Activated CD8-positive, alpha-beta memory T cell treated with anti-CD3 and anti-CD28 coated beads for 1 hour (primary cell): ENCODE data around the gene CA11.
A peak's percentile ranks its signal among the peaks of the same experiment; 100 is the strongest.
"Not testable (repeated sequence)": the region's sequence is repeated elsewhere in the genome, so short reads cannot be mapped to it uniquely, and the experiment has no call there.

Experiments used
- DNase-seq, 2 donors: peaks; one replicate each; pipeline ENCODE4 v3.0.0-alpha.2; 2020; ENCODE audit warnings: low read depth in 1 of 2; ENCODE audit errors: extremely low read depth in 1 of 2

The CA11 gene

DNA sequence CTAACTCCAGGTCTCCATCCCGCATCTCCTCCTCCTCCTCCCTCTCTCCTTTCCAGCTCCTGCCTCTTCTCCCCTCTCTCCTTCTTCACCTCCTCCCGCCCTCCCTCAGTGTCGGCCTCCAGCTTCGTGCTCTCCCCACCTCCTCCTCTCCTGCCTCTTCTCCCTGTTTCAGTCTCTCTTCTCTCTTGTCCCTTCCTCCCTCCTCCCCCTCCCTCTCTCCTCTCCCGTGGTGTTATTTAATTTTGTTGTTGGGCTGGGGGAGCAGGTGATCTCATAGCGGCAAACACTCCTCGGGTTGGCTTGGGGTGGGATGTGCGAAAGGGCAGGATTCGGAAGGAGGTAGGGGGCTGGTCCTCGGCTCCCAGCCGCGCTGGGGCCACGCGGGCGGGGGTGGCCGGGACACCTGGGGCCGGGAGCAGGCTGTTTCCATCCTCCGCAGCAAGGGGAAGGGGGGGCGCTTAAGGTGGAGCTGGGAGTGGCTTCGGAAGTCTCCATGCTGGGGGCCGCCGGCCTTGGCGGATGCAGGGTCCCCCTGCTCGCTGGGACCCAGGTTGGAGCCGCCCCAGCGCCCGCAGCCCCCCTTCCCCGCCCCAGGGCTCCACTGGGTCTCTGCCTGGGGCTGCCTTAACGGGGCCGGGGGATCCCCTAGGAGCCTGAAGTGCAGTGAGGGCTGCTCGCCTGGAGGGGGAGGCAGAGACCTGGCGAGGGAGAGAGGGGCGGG lies at the start of gene CA11:
TSS of gene CA11 (minus strand) at position 187 of the 721 bp plus-strand sequence. CDS start 555 bp downstream, outside the sequence.
- DNase-seq: peak; percentile 82

DNA sequence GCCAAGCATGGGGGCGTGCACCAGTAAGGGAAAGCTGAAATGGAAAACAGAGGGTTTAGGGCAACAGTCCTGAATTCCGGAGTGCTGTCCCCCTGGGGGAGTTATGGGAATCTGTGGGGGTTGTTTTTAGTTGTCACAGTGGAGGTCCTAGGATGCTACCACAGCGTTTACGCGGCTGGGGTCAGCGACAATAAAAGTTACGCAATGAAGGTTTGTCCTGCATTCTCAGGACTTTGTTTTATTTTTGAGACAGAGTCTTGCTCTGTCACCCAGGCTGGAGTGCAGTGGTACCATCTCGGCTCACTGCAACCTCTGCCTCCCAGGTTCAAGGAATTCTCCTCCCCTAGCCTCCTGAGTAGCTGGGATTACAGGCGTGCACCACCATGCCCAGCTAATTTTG lies 47.6 kb upstream of the CA11 start:
- DNase-seq: not testable (repeated sequence)

DNA sequence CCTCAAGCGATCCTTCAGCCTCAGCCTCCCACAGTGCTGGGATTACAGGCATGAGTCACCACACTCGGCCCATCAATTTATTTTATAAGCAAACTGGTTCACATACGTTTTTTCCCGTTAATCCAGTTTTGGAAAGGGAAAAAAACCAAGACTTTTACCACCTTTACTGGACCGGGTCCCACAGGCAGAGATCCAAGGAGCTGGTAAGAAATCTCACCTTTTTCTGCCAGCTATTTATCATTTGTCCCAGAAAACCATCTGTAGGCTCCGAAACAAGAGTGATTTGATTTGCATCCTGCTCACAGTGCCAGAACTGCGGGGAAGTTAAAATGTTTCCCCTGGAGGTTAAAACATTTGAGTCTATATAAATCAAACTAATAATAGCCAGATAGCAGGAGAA lies 43.5 kb upstream of the CA11 start:
- DNase-seq: no peak

DNA sequence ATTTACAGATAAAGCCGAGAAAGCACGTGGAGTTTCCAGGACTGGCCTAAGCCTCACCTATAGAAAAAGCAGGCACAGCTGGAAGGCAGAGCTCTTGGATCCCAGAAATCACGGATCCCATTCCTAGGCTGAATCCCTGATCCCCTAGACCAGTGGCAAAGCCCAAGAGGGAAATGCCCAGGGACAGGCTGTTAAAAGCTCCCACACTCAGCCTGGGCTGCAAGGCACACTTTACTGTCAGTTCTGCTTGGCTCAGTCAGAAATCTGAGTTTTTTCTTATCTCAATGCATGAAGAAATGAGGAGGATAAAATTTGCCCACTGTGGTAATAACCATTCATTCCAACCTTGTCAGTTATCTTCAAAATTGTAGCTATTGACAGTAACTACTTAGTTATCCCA lies 41.8 kb upstream of the CA11 start:
- no peak for DNase-seq

DNA sequence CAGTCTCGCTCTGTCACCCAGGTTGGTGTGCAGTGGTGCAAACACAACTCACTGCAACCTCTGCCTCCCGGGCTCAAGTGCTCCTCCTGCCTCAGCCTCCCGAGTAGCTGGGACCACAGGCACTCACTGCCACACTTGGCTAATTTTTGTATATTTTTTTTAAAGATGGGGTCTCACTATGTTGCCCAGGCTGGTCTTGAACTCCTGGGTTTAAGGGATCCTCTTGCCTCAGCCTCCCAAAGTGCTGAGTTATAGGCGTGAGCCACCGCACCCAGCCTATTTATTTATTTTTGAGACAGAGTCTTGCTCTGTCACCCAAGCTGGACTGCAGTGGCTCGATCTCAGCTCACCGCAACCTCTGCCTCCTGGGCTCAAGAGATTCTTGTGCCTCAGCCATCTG lies 40.6 kb upstream of the CA11 start:
- not testable (repeated sequence) for DNase-seq

DNA sequence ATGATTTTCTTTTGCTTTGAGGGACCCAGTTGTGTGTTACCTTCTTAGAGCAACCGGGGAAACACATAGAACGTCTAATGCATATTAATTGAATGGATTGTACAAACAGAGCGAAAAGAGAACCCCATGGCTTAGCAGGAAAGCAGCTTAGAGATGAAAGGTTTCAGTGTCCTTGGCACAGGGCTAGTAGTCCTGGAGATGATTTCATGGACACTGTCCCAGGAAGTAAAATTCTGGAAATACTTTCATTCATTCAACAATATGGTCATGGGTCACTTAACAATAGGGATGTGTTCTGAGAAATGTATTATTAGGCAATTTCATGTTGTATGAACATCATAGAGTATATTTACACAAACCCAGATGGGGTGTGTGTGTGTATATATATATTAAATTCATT lies 40.1 kb upstream of the CA11 start:
- DNase-seq: no peak

DNA sequence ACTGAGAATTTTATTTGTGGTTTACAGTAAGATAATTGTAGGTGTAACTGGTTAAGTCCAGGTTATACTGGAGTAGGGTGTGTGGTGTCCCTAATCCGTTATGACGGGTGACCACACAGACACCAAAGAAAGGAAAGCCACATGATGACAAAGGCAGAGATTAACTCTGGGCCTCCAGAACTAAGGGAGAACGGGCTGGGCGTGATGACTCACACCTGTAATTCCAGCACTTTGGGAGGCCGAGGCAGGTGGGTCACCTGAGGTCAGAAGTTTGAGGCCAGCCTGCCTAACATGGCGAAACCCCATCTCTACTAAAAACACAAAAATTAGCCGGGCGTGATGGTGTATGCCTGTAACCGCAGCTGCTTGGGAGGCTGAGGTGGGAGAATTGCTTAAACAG lies 39.6 kb upstream of the CA11 start:
- no peak for DNase-seq

DNA sequence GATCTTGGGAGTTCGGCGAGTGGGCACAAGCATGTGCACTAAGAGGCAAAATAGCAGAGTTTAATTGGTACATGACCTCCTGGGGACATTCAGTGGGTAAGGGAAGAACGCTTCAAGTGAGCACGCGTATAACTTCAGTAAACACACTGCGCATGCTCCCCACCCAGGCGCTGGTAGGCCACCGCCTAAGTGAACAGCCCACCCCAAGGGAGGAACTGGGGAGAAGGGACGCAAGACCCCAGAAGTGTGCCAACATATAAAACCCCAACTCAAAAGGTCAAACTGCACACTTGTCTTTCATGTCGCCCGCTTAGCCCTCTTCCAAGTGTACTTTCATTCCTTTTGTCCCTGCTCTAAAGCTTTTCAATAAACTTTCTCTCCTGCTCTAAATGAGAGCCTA lies 37.4 kb upstream of the CA11 start:
- DNase-seq: no peak

DNA sequence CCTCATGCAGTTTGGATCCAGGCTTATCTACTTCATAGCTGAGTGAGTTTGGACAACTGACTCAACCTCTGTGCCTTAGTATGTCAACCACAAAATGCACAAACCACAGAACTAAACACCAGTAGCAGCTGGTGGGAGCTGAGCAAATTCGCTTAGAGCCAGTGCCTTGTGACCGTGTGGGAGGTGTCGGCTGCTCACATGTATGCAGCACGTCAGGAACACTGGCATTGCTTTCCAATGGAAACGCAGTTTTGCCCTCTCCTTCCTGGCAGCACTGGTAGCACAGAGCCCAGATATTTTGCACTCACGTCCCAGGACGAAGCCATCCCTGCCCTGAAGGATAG lies 35.1 kb upstream of the CA11 start:
- DNase-seq: no peak

DNA sequence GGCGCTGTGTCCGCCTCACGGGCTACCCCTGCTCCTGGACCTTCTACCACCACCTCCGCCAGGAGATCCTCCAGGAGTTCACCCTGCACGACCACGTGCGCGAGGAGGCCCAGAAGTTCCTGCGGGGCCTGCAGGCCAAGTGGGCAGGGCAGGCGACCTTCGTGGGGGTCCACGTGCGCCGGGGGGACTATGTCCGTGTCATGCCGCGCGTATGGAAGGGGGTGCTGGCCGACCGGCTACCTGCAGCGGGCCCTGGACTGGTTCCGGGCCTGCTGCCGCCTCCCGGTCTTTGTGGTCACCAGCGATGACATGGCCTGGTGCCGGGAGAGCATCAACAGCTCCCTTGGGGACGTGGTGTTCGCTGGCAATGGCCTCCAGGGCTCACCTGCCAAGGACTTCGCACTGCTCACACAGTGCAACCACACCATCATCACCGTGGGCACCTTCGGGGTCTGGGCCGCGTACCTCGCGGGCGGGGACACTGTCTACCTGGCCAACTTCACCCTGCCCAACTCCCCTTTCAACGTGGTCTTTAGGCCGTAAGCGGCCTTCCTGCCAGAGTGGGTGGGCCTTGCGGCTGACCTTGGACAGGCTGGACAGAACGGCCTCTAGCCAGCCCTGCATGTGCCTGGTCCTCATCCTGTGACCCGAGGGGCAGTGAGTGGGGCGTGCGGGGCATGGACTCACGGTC lies 34.6 kb upstream of the CA11 start:
- DNase-seq: no peak

DNA sequence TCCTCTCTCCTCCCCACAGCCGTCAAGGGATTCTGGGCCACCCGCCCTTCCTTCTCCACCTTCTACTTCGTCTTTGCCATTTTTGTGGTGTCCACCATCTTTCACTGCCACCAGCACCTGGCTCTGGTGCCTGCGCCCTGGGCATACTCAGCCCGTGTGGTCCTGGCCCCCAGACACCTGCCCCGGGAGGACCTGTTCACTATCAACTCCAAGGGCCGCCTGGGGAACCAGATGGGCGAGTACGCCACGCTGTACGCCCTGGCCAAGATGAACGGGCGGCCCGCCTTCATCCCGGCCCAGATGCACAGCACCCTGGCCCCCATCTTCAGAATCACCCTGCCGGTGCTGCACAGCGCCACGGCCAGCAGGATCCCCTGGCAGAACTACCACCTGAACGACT lies 34.0 kb upstream of the CA11 start:
- DNase-seq: not testable (repeated sequence)

DNA sequence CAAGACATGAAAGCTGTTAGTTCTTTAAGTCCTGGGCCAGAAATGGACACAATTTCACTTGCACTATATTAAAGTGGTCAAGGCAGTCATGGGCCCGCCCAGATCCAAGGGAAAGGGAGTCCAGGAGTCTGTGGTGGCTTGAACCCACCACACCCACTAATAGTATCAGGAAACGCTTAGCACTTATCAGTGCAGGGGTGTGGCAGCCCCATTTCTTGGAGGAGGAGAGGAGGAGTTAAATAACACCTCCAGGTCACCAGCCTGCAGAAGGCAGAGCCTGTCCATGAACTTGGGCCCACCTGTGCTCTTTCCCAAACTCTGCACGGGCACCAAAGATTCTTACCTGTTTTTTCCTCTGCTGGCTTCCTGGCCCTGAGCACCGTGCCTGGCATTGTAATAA lies 32.2 kb upstream of the CA11 start:
- DNase-seq: no peak

DNA sequence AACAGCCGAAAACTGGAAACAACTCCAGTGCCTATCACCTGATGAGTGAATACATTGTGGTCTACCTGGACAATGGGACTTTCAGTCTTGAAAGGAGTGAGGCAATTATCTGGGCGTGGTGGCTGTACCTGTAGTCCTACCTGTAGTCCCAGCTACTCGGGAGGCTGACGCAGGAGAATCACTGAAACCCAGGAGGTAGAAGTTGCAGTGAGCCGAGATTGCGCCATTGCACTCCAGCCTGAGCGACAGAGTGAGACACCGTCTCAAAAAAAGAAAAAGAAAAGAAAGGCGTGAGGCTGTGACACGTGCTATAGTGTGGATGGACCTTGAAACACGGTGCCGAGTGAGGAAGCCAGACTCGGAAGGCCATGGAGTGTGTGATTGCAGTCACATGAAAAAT lies 30.9 kb upstream of the CA11 start:
- DNase-seq: no peak

DNA sequence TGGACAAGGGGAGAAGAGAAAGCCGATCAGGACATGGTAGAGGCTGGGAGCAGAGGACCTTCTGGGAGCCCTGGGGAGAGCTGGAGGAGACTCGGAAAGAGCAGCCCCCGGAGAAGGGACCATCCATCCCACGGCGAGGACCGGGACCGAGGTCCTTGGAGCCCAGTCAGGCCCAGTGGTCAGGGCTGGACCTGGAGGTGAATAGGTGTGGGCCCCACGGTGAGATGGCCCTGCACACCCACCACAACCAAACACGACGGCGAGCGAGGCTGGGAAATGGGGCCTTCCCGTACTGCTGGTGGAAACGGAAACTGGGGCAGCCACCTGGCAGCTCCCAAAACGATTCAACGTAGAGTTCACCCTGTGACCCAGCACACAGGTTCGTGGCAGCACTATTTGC lies 30.5 kb upstream of the CA11 start:
- DNase-seq: no peak

DNA sequence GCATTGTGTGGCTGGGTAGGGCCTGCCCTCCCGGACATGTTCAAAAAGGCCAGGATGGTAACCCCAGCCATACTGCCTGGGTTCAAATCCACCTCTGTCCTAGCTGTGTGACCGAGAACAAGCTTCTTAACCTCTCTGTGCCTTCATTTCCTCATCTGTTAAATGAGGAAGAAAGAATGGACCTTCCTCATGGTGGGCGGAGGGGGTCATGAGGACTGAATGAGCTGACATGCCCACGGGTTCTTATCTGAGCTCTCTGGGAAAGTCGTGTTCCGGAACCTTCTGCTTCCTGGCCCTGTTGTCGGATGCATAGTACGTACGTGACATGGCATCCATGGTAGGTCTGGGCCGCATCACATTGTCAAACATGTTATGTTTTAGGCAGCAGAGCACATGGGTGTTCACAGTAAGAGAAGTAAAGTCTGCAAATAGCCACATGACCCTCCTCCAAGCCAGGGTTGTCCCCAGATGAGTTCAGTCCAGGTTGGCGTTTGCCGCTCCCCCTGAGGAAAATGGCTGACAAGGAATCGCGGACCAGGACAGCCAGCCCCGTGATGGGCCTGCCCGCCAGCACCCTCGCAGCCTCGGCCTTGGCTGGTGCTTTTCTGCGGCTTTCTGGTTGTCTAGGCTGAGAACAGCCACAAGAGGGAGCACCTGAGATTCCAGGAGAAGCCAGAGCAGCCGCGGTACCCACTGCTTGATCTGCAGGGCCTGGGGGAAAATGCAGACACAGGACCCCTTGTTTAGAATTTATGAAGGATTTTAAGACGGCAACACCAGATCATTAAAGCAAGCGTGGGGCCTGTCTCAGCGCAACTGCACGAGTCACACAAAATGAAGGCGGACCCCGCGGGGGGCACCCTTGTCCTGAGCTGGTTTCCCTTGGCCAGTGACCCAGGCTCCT lies 29.2 kb upstream of the CA11 start:
- peak; percentile 46 to 56 for DNase-seq

DNA sequence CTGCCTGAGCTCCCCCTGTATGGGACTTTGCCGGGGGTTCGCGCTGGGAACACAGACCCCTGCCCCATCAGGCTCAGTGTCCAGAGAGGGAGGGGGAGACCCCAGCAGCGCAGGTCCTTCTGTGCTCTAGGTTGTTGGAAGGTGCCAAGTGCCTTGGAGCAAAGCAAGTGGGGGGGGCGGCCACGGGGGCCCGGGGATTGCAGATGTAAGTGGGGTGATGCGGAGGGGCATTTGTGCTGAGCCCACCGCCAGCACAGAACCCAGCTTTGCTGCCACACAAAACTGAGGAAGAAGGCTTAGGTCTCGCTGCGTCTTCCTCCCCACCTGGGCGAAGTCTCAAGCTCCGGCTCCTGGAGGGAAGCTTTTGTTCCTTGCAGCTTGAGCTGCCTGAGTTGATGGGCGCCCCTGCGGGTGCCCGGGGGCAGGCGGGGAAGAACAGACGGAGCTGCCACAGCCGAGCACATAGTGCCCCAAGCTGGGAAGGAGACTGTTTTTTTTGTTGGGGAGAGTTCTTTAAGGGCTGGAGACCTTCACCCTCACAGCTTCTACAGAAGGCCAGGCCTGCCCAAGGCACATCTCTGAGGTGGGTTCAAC lies 28.3 kb upstream of the CA11 start:
- no peak for DNase-seq

DNA sequence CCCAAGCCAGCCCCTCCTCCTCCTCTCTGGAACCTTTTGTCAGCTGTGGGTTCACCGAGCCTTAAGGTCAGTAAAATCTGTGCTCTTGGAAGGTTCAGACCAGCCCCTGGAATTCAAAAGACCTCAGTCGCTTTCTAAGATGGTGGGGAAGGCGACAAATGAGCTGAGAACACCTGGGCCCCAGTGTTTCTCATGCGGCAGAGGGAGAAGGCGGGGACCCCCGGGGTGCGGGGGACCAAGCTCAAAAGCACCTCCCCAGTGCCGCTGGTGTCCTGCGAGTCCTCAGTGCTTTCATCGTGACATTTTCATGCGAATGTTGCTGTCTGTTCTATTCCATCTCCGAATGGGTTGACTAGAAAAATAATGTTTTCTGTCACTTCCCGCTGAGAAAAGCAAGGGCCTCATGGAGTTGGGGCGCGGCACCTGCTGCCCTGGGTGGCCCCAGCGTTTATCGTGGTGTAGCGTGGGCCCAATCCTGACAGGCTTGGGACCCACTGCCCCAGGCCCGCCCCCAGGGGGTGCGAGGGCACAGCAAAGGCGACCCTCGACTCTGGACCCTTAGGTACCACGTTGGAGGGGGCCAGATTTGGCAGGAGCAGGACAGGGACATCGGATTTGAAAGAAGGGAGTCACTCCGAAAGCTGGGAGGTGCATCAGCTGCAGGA lies 27.6 kb upstream of the CA11 start:
- DNase-seq: no peak

DNA sequence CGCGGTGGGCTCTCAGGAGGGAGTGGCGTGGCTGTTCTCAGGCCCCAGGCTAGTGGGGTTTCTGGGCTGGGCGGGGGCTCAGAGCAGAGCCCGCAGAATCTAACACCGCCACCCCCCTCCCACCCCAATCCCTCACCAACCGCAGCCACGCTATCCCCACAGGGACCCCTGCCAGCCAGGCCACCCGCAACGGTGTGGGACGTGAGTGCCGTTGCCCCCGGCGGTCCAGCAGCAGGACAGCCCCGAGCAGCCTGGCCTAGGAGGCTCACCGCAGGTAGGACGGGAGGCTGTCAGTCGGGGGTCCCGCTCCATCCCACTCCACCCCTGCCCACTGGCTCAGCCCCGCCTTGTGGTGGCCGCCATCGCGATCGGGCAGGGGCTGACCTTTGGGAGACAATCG lies 27.0 kb upstream of the CA11 start, which contains the start of gene NTN5:
TSS of gene NTN5 (minus strand) at position 24 of the 400 bp plus-strand sequence. CDS start 2,031 bp downstream, outside the sequence.
- no peak for DNase-seq

DNA sequence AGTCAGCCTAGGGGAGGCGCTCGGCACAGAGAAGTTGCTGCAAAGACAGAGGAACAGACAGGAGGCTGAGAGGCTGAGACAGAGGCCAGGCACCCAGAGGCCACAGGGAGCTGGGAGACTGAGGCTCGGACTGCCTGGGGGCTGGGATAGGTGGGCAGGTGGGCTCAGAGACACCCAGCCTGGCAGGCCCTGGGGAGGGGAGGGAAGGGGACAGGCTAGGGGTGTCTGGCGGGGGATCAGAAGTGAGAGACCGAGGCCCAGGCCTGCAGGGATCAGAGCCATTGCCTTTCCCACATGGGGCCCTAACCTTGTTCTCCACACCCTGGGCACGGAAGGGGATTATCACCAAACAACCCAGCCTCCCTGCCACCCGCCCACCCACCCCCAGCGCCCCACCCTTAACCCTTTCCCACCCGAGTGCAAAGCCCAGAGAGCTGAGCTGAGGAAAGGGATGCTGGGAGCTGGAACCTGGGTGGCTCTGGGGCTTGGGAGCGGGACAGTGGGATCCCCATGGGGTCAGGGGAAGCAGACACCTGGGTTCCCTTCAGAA lies 25.5 kb upstream of the CA11 start:
- no peak for DNase-seq

DNA sequence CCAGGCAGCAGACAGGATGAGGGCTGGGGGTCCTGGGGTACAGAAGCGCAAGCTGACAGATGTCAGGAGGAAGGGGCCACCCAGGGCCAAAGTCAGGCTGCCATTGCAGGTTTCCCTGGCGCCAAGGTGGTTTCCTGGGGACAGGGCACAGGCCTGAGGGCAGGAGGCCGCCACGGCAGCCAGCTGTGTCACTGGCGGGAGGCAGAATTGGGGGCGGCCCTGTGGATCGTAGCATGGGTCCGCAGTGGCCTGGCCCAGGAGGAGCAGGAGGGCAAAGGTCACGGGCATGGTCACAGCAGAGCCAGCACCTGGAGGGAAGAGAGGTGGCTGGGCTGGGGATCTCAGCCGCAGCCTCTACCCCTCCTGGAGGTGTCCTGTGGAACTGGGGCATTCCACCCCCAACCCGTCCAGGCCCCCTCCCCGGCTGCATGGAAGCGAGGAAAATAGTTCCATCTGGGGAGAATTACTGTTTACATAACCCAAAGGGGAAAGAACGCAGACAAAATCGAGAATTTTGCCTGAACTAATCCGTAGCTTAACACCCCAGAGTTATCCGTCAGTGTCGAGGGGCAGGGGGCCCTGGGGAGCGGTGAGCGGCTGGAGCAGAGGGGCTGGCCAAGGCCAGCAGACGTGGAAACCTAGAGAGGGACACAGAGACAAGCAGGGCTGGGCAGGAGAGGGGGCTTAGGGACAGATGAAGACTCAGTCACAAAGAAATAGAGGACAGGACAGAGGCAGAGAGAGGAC lies 24.9 kb upstream of the CA11 start:
- DNase-seq: no peak
